HepG2 (cell line): ENCODE results near the gene HLCS. TPM values are rescaled to one million over a fixed set of nuclear protein-coding genes. Genes with fewer than 3 reads are reported as not detected.

Experiments
- ATF6 ChIP-seq: sonication (generic); formaldehyde crosslinking; conservative IDR thresholded peaks from 2 replicates; pipeline ENCODE4 v1.4.0; 2020; ENCODE audit warnings: missing genetic modification reagents
- CREM ChIP-seq, 2 experiments: sonication (generic) in 1 of 2; formaldehyde crosslinking in 1 of 2; IDR thresholded peaks; 2 replicates each; pipeline versions ENCODE4 v1.4.0 to v1.6.1; 2016 to 2020; ENCODE audit warnings: antibody characterized with exemption in 1 of 2, mild to moderate bottlenecking in 1 of 2, missing genetic modification reagents in 1 of 2
- MXI1 ChIP-seq: IDR thresholded peaks from 3 replicates; pipeline ENCODE4 v1.6.1; 2012; ENCODE audit warnings: low read depth, low read length, inconsistent platforms, borderline replicate concordance
- NR2C2 ChIP-seq: sonication (generic); formaldehyde crosslinking; IDR thresholded peaks from 2 replicates; pipeline ENCODE4 v1.4.0; 2020; ENCODE audit warnings: missing genetic modification reagents, mild to moderate bottlenecking, moderate library complexity, borderline replicate concordance
- PAXIP1 ChIP-seq: sonication (generic); formaldehyde crosslinking; conservative IDR thresholded peaks from 2 replicates; pipeline ENCODE4 v1.4.0; 2020; ENCODE audit warnings: mild to moderate bottlenecking, missing genetic modification reagents, moderate library complexity
- POGZ ChIP-seq: sonication (generic); formaldehyde crosslinking; IDR thresholded peaks from 2 replicates; pipeline ENCODE4 v1.4.0; 2020; ENCODE audit warnings: mild to moderate bottlenecking, missing genetic modification reagents
- PRDM10 ChIP-seq: sonication (generic); formaldehyde crosslinking; IDR thresholded peaks from 2 replicates; pipeline ENCODE4 v1.4.0; 2020; ENCODE audit warnings: low read depth, missing genetic modification reagents
- SMARCE1 ChIP-seq: fragments of 450-650 bp; IDR thresholded peaks from 2 replicates; pipeline ENCODE4 v1.6.1; 2017; ENCODE audit warnings: borderline replicate concordance
- ZNF142 ChIP-seq: sonication (generic); formaldehyde crosslinking; IDR thresholded peaks from 2 replicates; pipeline ENCODE4 v1.4.0; 2020; ENCODE audit warnings: missing genetic modification reagents
- ZNF703 ChIP-seq: sonication (generic); formaldehyde crosslinking; IDR thresholded peaks from 2 replicates; pipeline ENCODE4 v1.5.1; 2020; ENCODE audit warnings: missing genetic modification reagents, mild to moderate bottlenecking, moderate library complexity, borderline replicate concordance
- ZNF772 ChIP-seq: sonication (generic); formaldehyde crosslinking; IDR thresholded peaks from 2 replicates; pipeline ENCODE4 v1.5.0; 2020; ENCODE audit warnings: mild to moderate bottlenecking, missing genetic modification reagents
- polyA plus RNA-seq, 8 experiments: library from polyadenylated mRNA; depleted of rRNA in 3 of 8; stranded (reverse) in 7 of 8; unstranded in 1 of 8; fragments of >200 nt; fragmentation: Illumina TruSeq in 4 of 8; extraction: Trizol in 4 of 8; gene quantifications; 2 replicates each; pipeline versions ENCODE4 v1.2.1 to v1.2.3, GENCODE V29; 2011 to 2016; ENCODE audit warnings: low read depth in 4 of 8, missing spikeins in 1 of 8, mixed read lengths in 1 of 8; ENCODE audit not compliant: insufficient read depth in 1 of 8
- total RNA-seq, 5 experiments: library from RNA; depleted of rRNA; stranded (reverse); fragments of >200 nt; fragmentation: Illumina TruSeq; extraction: Trizol; gene quantifications; 2 replicates each; pipeline ENCODE4 v1.2.3, GENCODE V29; 2016; ENCODE audit warnings: low read depth in 1 of 5

HLCS gene
- total and polyA plus RNA-seq, 2 of the 13 experiments (the other 11 are each of a cell fraction or from before 2014, with no cell fraction given): 7.9 to 12.3 TPM

GRCh38 chr21:36989699-36990507 is 23.4 kb upstream of the HLCS start (continued):
- peak; percentile 91 for TF ChIP-seq ZNF142 (CRISPR knock-in tag)
- no peak for TF ChIP-seq CREM (IDR thresholded peaks at IDR 0.05)
- no peak for TF ChIP-seq CREM (CRISPR knock-in tag; IDR thresholded peaks at IDR 0.05)
- TF ChIP-seq ATF6 (CRISPR knock-in tag): 0 out of 2 replicates have a peak, but pooled peaks have one; percentile 49
- TF ChIP-seq ZNF703 (CRISPR knock-in tag): peak; percentile 95; the same call in 1 of the 2 replicates
- 0 out of 2 replicates have a peak, but pooled peaks have one; percentile 37 for TF ChIP-seq PAXIP1
- TF ChIP-seq MXI1: peak; percentile 51; the same call in 1 of the 3 replicates
- TF ChIP-seq POGZ (CRISPR knock-in tag): no peak; the same call in 1 of the 2 replicates
- peak; percentile 46; the same call in 1 of the 2 replicates for TF ChIP-seq ZNF772
- peak; percentile 58; the same call in 1 of the 2 replicates for TF ChIP-seq NR2C2 (CRISPR knock-in tag)
- no peak for TF ChIP-seq PRDM10 (CRISPR knock-in tag)
- no peak for TF ChIP-seq SMARCE1
